B cell (primary cell): Measurements from ENCODE around the gene PPP1R3E. TPM values are rescaled to one million over a fixed set of nuclear protein-coding genes. Genes with fewer than 3 reads are reported as not detected.

Experiments
- ATAC-seq: fragments of 200-7000 bp; cut with Tn5 transposase; one replicate; pipeline ENCODE4 v1.10.0; 2021; ENCODE audit warnings: low read depth, mild to moderate bottlenecking, moderate number of reproducible peaks, moderate library complexity
- CTCF ChIA-PET: fragments of 350-600 bp; sonication (Branson Sonifier 250); formaldehyde crosslinking; loops from one replicate; lab custom pipeline; 2021; ENCODE audit warnings: antibody characterized with exemption, inconsistent platforms; lab: Charles Lee
- POLR2A ChIA-PET: fragments of 350-600 bp; sonication (Branson Sonifier 250); formaldehyde crosslinking; loops from one replicate; lab custom pipeline; 2021; ENCODE audit warnings: antibody characterized with exemption; lab: Charles Lee
- DNase-seq: peaks from one replicate; pipeline ENCODE4 v3.0.0; 2013
- H2AFZ ChIP-seq: 2 replicates; pipeline ENCODE4 v1.6.1; 2012; ENCODE audit warnings: mild to moderate bottlenecking, low read depth, low read length; ENCODE audit not compliant: insufficient read depth, poor library complexity, severe bottlenecking
- H3K27ac ChIP-seq, 2 donors: 1 replicate in 1 of 2; 2 replicates in 1 of 2; pipeline ENCODE4 v1.5.1; 2012 to 2013; ENCODE audit warnings: low read length in 2 of 2, mild to moderate bottlenecking in 2 of 2, moderate library complexity in 1 of 2
- H3K27me3 ChIP-seq, 4 experiments: fragments of 200-600 bp in 1 of 4; sonication (generic) in 1 of 4; replicated peaks in 1 of 4; 1 replicate in 2 of 4; 2 replicates in 2 of 4; pipeline versions ENCODE4 v1.6.1 to v1.7.0; 2013 to 2016; ENCODE audit warnings: low read length in 3 of 4, mild to moderate bottlenecking in 2 of 4, mixed read lengths in 1 of 4, moderate library complexity in 1 of 4; ENCODE audit not compliant: insufficient read depth in 4 of 4, control insufficient read depth in 3 of 4; ENCODE audit errors: control extremely low read depth in 1 of 4
- H3K36me3 ChIP-seq, 2 experiments: replicated peaks in 1 of 2; 1 replicate in 1 of 2; 2 replicates in 1 of 2; pipeline versions ENCODE4 v1.6.1 to v1.7.1; 2013; ENCODE audit warnings: low read length in 1 of 2; ENCODE audit not compliant: insufficient read depth in 2 of 2, control insufficient read depth in 1 of 2; ENCODE audit errors: control extremely low read depth in 1 of 2, extremely low read depth in 1 of 2
- H3K4me1 ChIP-seq, 2 donors: fragments of 200-600 bp in 1 of 2; sonication (generic) in 1 of 2; 1 replicate in 1 of 2; 2 replicates in 1 of 2; pipeline versions ENCODE4 v1.5.1 to v1.6.1; 2013 to 2017; ENCODE audit warnings: low read length in 2 of 2; ENCODE audit not compliant: control insufficient read depth in 2 of 2, insufficient read depth in 2 of 2
- H3K4me2 ChIP-seq: replicated peaks from 2 replicates; pipeline ENCODE3; 2012; ENCODE audit warnings: mild to moderate bottlenecking, low read depth, low read length; ENCODE audit not compliant: poor library complexity, severe bottlenecking
- H3K4me3 ChIP-seq, 5 experiments: fragments of 200-600 bp in 1 of 5; sonication (generic) in 1 of 5; 1 replicate in 3 of 5; 2 replicates in 2 of 5; pipeline versions ENCODE4 v1.5.1 to v1.7.0; 2011 to 2016; ENCODE audit warnings: low read length in 4 of 5, mild to moderate bottlenecking in 4 of 5, low read depth in 2 of 5, control low read depth in 1 of 5, moderate library complexity in 1 of 5; ENCODE audit not compliant: insufficient read depth in 1 of 5; ENCODE audit errors: control extremely low read depth in 1 of 5, extremely low read depth in 1 of 5
- H3K79me2 ChIP-seq: fragments of 200-600 bp; sonication (generic); one replicate; pipeline ENCODE4 v1.6.0; 2016; ENCODE audit warnings: low read length; ENCODE audit not compliant: control insufficient read depth, insufficient read depth
- H3K9ac ChIP-seq: fragments of 200-600 bp; sonication (generic); 2 replicates; pipeline ENCODE4 v1.6.1; 2017; ENCODE audit warnings: mild to moderate bottlenecking, low read length, moderate library complexity
- H3K9me3 ChIP-seq, 3 donors: one replicate each; pipeline versions ENCODE4 v1.6.1 to v1.7.1; 2013; ENCODE audit warnings: low read length in 2 of 3; ENCODE audit not compliant: control insufficient read depth in 2 of 3, insufficient read depth in 1 of 3; ENCODE audit errors: control extremely low read depth in 1 of 3
- H4K20me1 ChIP-seq: 2 replicates; pipeline ENCODE4 v1.6.0; 2012; ENCODE audit warnings: mild to moderate bottlenecking, low read length; ENCODE audit not compliant: insufficient read depth, control insufficient read depth, poor library complexity, severe bottlenecking
- H3K27ac Mint-ChIP-seq: one replicate; pipeline ENCODE4 v1.8.0; 2021; ENCODE audit warnings: mixed read lengths
- H3K27me3 Mint-ChIP-seq: one replicate; pipeline ENCODE4 v1.8.0; 2021; ENCODE audit warnings: mixed read lengths
- H3K4me1 Mint-ChIP-seq: one replicate; pipeline ENCODE4 v1.8.0; 2021; ENCODE audit warnings: mixed read lengths
- H3K4me3 Mint-ChIP-seq: one replicate; pipeline ENCODE4 v1.8.0; 2021; ENCODE audit warnings: mixed read lengths
- H3K9me3 Mint-ChIP-seq: one replicate; pipeline ENCODE4 v1.8.0; 2022; ENCODE audit warnings: mixed read lengths; ENCODE audit not compliant: insufficient read depth
- EZH2 ChIP-seq: IDR thresholded peaks from 2 replicates; pipeline ENCODE4 v1.6.1; 2012; ENCODE audit warnings: borderline replicate concordance, low read depth, mild to moderate bottlenecking, moderate library complexity, low read length; ENCODE audit not compliant: insufficient read depth, poor library complexity, severe bottlenecking
- WGBS: methylation state at CpG from one replicate; pipeline ENCODE4 v1.1.5; 2013; ENCODE audit warnings: missing lambda C conversion rate; ENCODE audit not compliant: insufficient coverage; 5-methylcytosine and 5-hydroxymethylcytosine counted together
- intact Hi-C: fragments of 100-400 bp; cut with micrococcal nuclease; formaldehyde crosslinking; loops from one replicate; pipeline ENCODE4 v1.10.0; 2022
- polyA plus RNA-seq: library from polyadenylated mRNA; depleted of rRNA; stranded (reverse); fragments of >200 nt; gene quantifications from 2 replicates; pipeline ENCODE4 v1.2.3, GENCODE V29; 2012
- total RNA-seq, 2 donors: library from RNA; stranded (reverse); fragments of 120-200 nt in 1 of 2; gene quantifications; 1 replicate in 1 of 2; 2 replicates in 1 of 2; pipeline versions ENCODE4 v1.2.3 to v1.2.4, GENCODE V29; 2013 to 2022
- TF ChIP-seq, protein P1 (sequence below): fragments of 200-600 bp; IDR thresholded peaks from one replicate; pipeline ENCODE4 v1.8.0; 2022; ENCODE audit warnings: antibody characterized with exemption, mild to moderate bottlenecking

PPP1R3E gene
- total and polyA plus RNA-seq, 2 donors (not counting 1 experiment from before 2014, with no cell fraction given): 56.9 to 76.7 TPM

DNA sequence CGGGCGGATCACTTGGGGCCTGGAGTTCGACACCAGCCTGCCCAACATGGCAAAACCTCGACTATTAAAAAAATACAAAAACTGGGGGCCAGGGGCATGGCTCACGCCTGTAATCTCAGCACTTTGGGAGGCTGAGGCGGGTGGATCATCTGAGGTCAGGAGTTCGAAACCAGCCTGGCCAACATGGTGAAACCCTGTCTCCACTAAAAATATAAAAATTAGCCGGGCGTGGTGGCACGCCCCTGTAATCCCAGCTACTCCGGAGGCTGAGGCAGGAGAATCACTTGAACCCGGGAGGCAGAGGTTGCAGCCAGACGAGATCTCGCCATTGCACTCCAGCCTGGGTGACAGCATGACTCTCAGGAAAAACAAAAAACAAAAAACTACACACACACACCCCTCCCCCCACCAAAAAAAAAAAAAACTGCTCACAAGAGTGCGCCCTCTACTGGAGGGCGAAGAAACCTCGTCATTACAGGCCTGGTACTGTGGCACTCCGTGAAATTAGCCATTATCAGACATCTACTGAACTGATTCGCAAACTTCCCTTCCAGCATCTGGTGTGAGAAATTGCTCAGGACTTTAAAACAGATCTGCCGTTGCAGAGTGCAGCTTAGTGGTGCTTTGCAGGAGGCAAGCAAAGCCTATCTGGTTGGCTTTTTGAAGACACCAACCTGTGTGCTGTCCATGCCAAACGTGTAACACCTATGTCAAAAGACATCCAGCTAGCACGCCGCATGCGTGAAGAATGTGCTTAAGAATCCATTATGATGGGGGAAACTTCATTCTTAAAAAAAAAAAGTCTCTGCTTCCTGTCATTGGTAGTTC lies 7.7 kb downstream of the PPP1R3E start:
- H3K4me3 Mint-ChIP-seq: peak overlapping the region; percentile 27
- Histone ChIP-seq H2AFZ (no peak overlapping the region), H3K9me3 (no peaks in the 10 kb centered on the region), H3K79me2 (no peaks in the 10 kb centered on the region), H3K9ac (no peak overlapping the region), H3K4me2 (peak overlapping the region; percentile 13), H3K27me3 (no peaks in the 10 kb centered on the region), H4K20me1 (no peaks in the 10 kb centered on the region), H3K4me3 (no peak overlapping the region), H3K27ac (no peak overlapping the region), H3K36me3 (peaks cover 0 to 14% of the 10 kb centered on the region in 2 experiments), H3K4me1 (peaks cover 5 to 12% of the 10 kb centered on the region in 2 donors)
- peaks cover 25% of the 10 kb centered on the region for H3K4me1 Mint-ChIP-seq
- no peaks in the 10 kb centered on the region for H3K27me3 Mint-ChIP-seq
- intact Hi-C loops: loop anchor here (1.0 kb wide), 1 partner anchor 9 kb away; the partner anchor contains the start of gene HOMEZ
- POLR2A ChIA-PET: interaction anchor here (0.7 kb wide), 1 partner anchor 9 kb away, joined by 4 read pairs; the partner anchor contains the start of gene HOMEZ
- DNase-seq (peak; percentile 83), ATAC-seq (peak; percentile 86)
- CTCF ChIA-PET: interaction anchor here (0.7 to 8.6 kb wide), 16 partner anchors 9 to 226 kb away, joined by 3 to 56 read pairs (median 4); partner anchors contain the start of genes BCL2L2, HOMEZ and PABPN1
- peak overlapping the region; percentile 47 for H3K27ac Mint-ChIP-seq
- TF ChIP-seq, protein P1, sequence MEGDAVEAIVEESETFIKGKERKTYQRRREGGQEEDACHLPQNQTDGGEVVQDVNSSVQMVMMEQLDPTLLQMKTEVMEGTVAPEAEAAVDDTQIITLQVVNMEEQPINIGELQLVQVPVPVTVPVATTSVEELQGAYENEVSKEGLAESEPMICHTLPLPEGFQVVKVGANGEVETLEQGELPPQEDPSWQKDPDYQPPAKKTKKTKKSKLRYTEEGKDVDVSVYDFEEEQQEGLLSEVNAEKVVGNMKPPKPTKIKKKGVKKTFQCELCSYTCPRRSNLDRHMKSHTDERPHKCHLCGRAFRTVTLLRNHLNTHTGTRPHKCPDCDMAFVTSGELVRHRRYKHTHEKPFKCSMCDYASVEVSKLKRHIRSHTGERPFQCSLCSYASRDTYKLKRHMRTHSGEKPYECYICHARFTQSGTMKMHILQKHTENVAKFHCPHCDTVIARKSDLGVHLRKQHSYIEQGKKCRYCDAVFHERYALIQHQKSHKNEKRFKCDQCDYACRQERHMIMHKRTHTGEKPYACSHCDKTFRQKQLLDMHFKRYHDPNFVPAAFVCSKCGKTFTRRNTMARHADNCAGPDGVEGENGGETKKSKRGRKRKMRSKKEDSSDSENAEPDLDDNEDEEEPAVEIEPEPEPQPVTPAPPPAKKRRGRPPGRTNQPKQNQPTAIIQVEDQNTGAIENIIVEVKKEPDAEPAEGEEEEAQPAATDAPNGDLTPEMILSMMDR: peak; percentile 85
- TF ChIP-seq EZH2: no peak
- WGBS: 20% methylated on average over 20 of the region's 24 CpGs
- H3K9me3 Mint-ChIP-seq: no peaks in the 10 kb centered on the region
